ENCODE data around the gene EVPL. TPM values are rescaled to one million over a fixed set of nuclear protein-coding genes. Genes with fewer than 3 reads are reported as not detected.

The EVPL gene
- total RNA-seq, 2 donors from 2014 or later, result 4.9 to 13.0 TPM

GRCh38 chr17:76009969-76010661 lies 17.0 kb downstream of the EVPL start:
- no peak for TF ChIP-seq POLR2A (IDR thresholded peaks at IDR 0.05)
- no peak for TF ChIP-seq CTCF (IDR thresholded peaks at IDR 0.05)
- ATAC-seq (no peak), DNase-seq (no peak)
- Histone ChIP-seq H3K9me3 (no peaks in the 10 kb centered on the region), H3K27ac (no peak overlapping the region), H3K4me1 (peaks cover 16% of the 10 kb centered on the region), H3K4me3 (no peak overlapping the region), H3K36me3 (replicated peaks in 1 of 2; ENCODE audit: insufficient read depth in 1 of 2, low read depth in 2 of 2) (no peaks in the 10 kb centered on the region), H3K27me3 (no peaks in the 10 kb centered on the region)
- intact Hi-C loops (cut with DNase I), result loop anchor here (5.0 to 10.0 kb wide), 2 partner anchors 103 to 265 kb away; no protein-coding TSS in a partner anchor
- WGBS, 2 donors, result 77 to 90% methylated on average over 15 to 17 of the region's 21 CpGs

GRCh38 chr17:76009447-76009846 lies 17.7 kb downstream of the EVPL start:
- Histone ChIP-seq H3K4me1 (peaks cover 20% of the 10 kb centered on the region), H3K36me3 (replicated peaks in 1 of 2; ENCODE audit: insufficient read depth in 1 of 2, low read depth in 2 of 2) (no peaks in the 10 kb centered on the region), H3K27me3 (no peaks in the 10 kb centered on the region), H3K27ac (no peak overlapping the region), H3K9me3 (no peaks in the 10 kb centered on the region), H3K4me3 (no peak overlapping the region)
- 81 to 88% methylated on average over 16 to 20 of the region's 20 CpGs for WGBS, 2 donors
- TF ChIP-seq CTCF (IDR thresholded peaks at IDR 0.05), result no peak
- no peak for TF ChIP-seq POLR2A (IDR thresholded peaks at IDR 0.05)
- intact Hi-C loops (cut with DNase I), result loop anchor here (5.0 kb wide), 1 partner anchor 102 kb away; no protein-coding TSS in a partner anchor
- ATAC-seq, result no peak
- DNase-seq, result no peak

GRCh38 chr17:76008630-76009425 lies 18.3 kb downstream of the EVPL start:
- no peak overlapping the region for H3K27ac ChIP-seq
- no peaks in the 10 kb centered on the region for H3K36me3 ChIP-seq (replicated peaks in 1 of 2; ENCODE audit: insufficient read depth in 1 of 2, low read depth in 2 of 2)
- TF ChIP-seq CTCF (IDR thresholded peaks at IDR 0.05), result no peak
- TF ChIP-seq POLR2A (IDR thresholded peaks at IDR 0.05), result no peak
- ATAC-seq (no peak), DNase-seq (no peak)
- no peak overlapping the region for H3K4me3 ChIP-seq
- H3K9me3 ChIP-seq, result no peaks in the 10 kb centered on the region
- intact Hi-C loops (cut with DNase I), result loop anchor here (5.0 kb wide), 1 partner anchor 102 kb away; no protein-coding TSS in a partner anchor
- 90 to 93% methylated on average over 55 to 56 of the region's 56 CpGs for WGBS, 2 donors
- H3K4me1 ChIP-seq, result peaks cover 21% of the 10 kb centered on the region
- H3K27me3 ChIP-seq, result no peaks in the 10 kb centered on the region

GRCh38 chr17:76008208-76008607 lies 18.9 kb downstream of the EVPL start:
- intact Hi-C loops (cut with DNase I), result loop anchor here (5.0 kb wide), 1 partner anchor 101 kb away; no protein-coding TSS in a partner anchor
- TF ChIP-seq CTCF (IDR thresholded peaks at IDR 0.05), result no peak
- Histone ChIP-seq H3K36me3 (replicated peaks in 1 of 2; ENCODE audit: insufficient read depth in 1 of 2, low read depth in 2 of 2) (no peaks in the 10 kb centered on the region), H3K27ac (no peak overlapping the region), H3K4me1 (peaks cover 27% of the 10 kb centered on the region), H3K4me3 (no peak overlapping the region), H3K27me3 (no peaks in the 10 kb centered on the region), H3K9me3 (no peaks in the 10 kb centered on the region)
- ATAC-seq (no peak), DNase-seq (no peak)
- WGBS, 2 donors, result 89 to 96% methylated on average over 29 to 35 of the region's 36 CpGs
